ENCODE data around the gene CTDP1. TPM values are rescaled to one million over a fixed set of nuclear protein-coding genes. Genes with fewer than 3 reads are reported as not detected.
"Not testable (repeated sequence)": the region's sequence is repeated elsewhere in the genome, so short reads cannot be mapped to it uniquely, and the experiment has no call there.

CTDP1 gene
- total RNA-seq, 1 donor from 2014 or later, result 7.5 TPM

- no peak for DNase-seq
- Histone ChIP-seq H3K27me3 (ENCODE audit: low read depth) (no peaks in the 10 kb centered on the region), H3K27ac (replicated peaks) (no peak overlapping the region), H3K4me1 (peaks cover 14% of the 10 kb centered on the region), H3K4me3 (no peak overlapping the region), H3K36me3 (peaks cover 4% of the 10 kb centered on the region), H3K9me3 (replicated peaks) (no peaks in the 10 kb centered on the region)
- intact Hi-C loops (cut with micrococcal nuclease), result no loop called here
- TF ChIP-seq CTCF (IDR thresholded peaks at IDR 0.05; ENCODE audit: borderline replicate concordance), result no peak
Observed at GRCh38 chr18:79690586-79691482, 11.2 kb downstream of the CTDP1 start.

GRCh38 chr18:79692056-79692455 lies 12.5 kb downstream of the CTDP1 start:
- no peak for TF ChIP-seq CTCF (IDR thresholded peaks at IDR 0.05; ENCODE audit: borderline replicate concordance)

GRCh38 chr18:79692886-79693285 lies 13.3 kb downstream of the CTDP1 start:
- intact Hi-C loops (cut with micrococcal nuclease), result no loop called here
- DNase-seq, result no peak
- H3K27me3 ChIP-seq (ENCODE audit: low read depth), result no peaks in the 10 kb centered on the region
- H3K36me3 ChIP-seq, result peaks cover 24% of the 10 kb centered on the region
- H3K27ac ChIP-seq (replicated peaks), result no peak overlapping the region
- H3K4me3 ChIP-seq, result no peak overlapping the region
- H3K9me3 ChIP-seq (replicated peaks), result no peaks in the 10 kb centered on the region
- TF ChIP-seq CTCF (IDR thresholded peaks at IDR 0.05; ENCODE audit: borderline replicate concordance), result no peak
- peaks cover 14% of the 10 kb centered on the region for H3K4me1 ChIP-seq

More at GRCh38 chr18:79692056-79692455, 12.5 kb downstream of the CTDP1 start:
- Histone ChIP-seq H3K27ac (replicated peaks) (no peak overlapping the region), H3K27me3 (ENCODE audit: low read depth) (no peaks in the 10 kb centered on the region), H3K36me3 (peaks cover 16% of the 10 kb centered on the region), H3K4me3 (no peak overlapping the region), H3K9me3 (replicated peaks) (no peaks in the 10 kb centered on the region), H3K4me1 (peaks cover 14% of the 10 kb centered on the region)
- no peak for DNase-seq
- intact Hi-C loops (cut with micrococcal nuclease), result no loop called here

GRCh38 chr18:79693561-79694205 lies 14.1 kb downstream of the CTDP1 start:
- intact Hi-C loops (cut with micrococcal nuclease), result no loop called here
- peaks cover 14% of the 10 kb centered on the region for H3K4me1 ChIP-seq
- H3K4me3 ChIP-seq, result no peak overlapping the region
- no peak for TF ChIP-seq CTCF (IDR thresholded peaks at IDR 0.05; ENCODE audit: borderline replicate concordance)
- peak overlapping the region; percentile 59 for H3K27ac ChIP-seq (replicated peaks)
- H3K36me3 ChIP-seq, result peaks cover 32% of the 10 kb centered on the region
- H3K9me3 ChIP-seq (replicated peaks), result no peaks in the 10 kb centered on the region
- no peaks in the 10 kb centered on the region for H3K27me3 ChIP-seq (ENCODE audit: low read depth)
- peak; percentile 52 for DNase-seq

- H3K27me3 ChIP-seq (ENCODE audit: low read depth); intact Hi-C loops (cut with micrococcal nuclease); DNase-seq; H3K9me3 ChIP-seq (replicated peaks); H3K4me3 ChIP-seq: not testable (repeated sequence)
- peak overlapping the region; percentile 59 for H3K27ac ChIP-seq (replicated peaks)
- peaks cover 39% of the 10 kb centered on the region for H3K36me3 ChIP-seq
- peaks cover 14% of the 10 kb centered on the region for H3K4me1 ChIP-seq
Observed at GRCh38 chr18:79694206-79694894, 14.7 kb downstream of the CTDP1 start.
